ENCODE measurements around the gene TUBA1C. TPM values are rescaled to one million over a fixed set of nuclear protein-coding genes. Genes with fewer than 3 reads are reported as not detected.

TUBA1C gene
- total RNA-seq, 1 donor, result 52.3 TPM

DNA sequence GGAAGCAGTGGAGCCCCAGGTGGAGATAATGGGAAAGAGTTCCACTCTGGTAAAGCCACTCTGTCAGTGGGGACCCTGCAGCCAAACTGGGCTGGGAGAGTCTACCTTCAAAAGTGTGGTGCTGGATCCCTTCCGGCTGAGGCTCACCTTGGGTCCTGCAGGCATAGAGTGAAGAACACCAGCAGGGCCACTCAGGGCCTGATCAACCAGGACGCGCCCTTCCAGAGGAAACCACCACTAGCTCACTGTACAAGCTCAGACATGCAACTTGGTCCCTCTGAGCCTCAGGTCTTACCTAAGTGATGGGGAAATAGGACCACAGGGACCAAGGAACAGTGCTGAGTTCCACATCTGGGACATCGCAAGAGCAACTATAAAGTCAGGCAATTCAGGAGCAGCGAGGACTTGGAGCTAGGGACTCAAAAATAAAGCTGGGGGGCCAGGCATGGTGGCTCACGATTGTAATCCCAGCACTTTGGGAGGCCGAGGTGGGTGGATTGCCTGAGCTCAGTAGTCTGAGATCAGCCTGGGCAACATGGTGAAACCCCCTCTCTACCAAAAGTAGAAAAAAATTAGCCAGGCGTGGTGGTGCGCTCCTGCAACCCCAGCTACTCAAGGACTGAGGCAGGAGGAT lies 24.2 kb downstream of the TUBA1C start:
- peaks cover 30% of the 10 kb centered on the region for H3K27me3 ChIP-seq (ENCODE audit: insufficient read depth, low read length)
- no peaks in the 10 kb centered on the region for H3K9me3 ChIP-seq (ENCODE audit: low read depth, low read length)
- H3K4me1 ChIP-seq (ENCODE audit: insufficient read depth, low read length), result no peaks in the 10 kb centered on the region
- no peak overlapping the region for H3K4me3 ChIP-seq (ENCODE audit: low read length)

DNA sequence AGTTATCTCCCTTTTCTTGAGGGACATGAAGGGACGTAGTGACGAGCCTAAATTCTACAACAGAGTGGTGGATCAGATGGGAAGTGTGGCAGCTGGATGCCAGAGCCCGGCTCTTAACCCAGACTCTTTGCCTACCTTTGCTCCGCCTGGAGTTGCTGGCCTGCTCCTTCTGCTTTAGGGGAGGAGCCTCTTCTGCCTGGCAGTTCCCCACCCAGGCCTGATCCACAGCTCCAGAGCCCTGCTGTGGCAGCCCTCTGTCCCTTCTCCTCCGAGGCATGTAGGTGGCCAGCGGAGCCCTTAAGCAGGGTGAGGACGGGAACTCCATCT lies 27.8 kb downstream of the TUBA1C start:
- no peaks in the 10 kb centered on the region for H3K9me3 ChIP-seq (ENCODE audit: low read depth, low read length)
- H3K4me3 ChIP-seq (ENCODE audit: low read length), result no peak overlapping the region
- H3K27me3 ChIP-seq (ENCODE audit: insufficient read depth, low read length), result peaks cover 55% of the 10 kb centered on the region
- H3K4me1 ChIP-seq (ENCODE audit: insufficient read depth, low read length), result peaks cover 21% of the 10 kb centered on the region

DNA sequence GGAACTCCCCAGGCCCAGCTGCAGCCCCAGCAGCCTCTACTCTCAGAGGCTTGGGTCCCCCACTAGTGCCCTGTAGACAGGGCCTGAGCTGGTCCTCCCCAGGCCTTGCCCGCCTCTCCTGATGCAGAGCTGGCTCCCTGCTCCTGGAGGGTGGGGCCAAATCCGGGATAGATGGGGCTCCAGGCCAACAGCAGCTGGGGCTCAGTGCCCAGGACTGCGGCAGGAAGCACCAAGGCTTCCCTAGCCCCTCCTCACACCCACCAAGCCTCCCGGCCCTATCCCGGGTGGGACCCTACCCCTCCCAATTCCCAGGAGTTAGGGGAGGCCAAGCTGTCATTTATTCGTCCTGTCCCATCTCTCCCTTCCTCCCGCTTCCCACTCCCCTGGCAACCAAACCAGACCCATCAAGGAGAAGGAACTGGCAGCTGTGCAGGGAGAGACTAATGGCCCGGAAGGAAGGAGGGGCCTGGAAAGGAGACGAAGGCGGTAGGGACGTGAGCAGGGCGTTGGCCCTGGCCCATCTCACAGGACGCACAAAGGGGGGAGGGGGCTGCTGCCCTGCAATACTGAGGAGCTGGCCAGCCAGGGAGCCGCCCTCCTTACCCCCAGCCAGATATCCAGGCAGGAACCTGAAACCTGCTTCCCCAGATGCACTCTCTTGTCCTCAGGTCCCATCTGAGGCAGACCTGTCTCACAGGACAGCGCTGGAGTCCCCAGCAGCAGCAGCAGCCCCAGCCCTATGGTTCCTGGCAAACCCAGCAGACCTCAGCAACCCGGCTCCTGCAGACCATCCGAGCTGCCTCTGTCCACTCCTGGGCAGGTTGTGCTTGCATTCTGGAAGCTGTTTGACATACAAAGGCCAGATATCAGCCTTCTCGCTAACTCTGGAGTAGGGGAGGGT lies 28.4 kb downstream of the TUBA1C start:
- Histone ChIP-seq H3K4me3 (ENCODE audit: low read length) (no peak overlapping the region), H3K4me1 (ENCODE audit: insufficient read depth, low read length) (peaks cover 21% of the 10 kb centered on the region), H3K9me3 (ENCODE audit: low read depth, low read length) (no peaks in the 10 kb centered on the region), H3K27me3 (ENCODE audit: insufficient read depth, low read length) (peaks cover 55% of the 10 kb centered on the region)

DNA sequence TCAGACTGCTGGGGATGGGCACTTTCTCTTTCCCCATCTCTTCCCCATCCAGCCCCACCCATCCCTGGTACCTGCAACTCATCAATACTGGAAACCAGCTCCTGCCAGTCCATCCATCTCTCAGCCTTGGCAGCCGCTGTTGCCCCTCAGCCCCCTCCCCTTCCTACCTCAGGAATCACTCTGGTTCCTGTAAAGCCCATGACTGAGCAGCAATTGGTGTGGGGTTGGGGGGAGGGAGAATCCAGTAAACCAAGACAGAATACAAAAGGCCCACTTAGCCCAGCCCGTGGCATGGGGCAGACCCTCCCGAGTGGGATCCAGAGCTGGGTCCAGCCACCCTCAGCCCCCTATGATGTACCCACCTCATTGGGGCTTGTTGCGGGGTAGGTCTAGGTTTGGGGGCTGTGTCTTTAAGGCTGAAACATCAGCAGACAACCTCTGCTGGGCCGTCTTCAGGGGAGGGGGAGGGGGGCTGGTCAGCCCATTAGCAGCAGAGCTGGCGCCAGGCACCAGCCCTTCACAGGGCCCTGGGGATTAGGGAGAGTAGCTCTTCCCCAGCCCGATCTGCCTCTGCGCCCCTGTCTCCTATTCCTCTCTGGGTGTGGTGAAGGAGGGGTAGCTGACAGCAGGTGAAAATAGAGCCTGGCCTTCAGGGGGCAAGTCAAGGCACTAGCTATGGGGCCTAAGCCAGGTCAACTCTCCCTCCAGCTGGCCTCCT lies 29.4 kb downstream of the TUBA1C start:
- Histone ChIP-seq H3K4me1 (ENCODE audit: insufficient read depth, low read length) (peaks cover 21% of the 10 kb centered on the region), H3K4me3 (ENCODE audit: low read length) (no peak overlapping the region), H3K27me3 (ENCODE audit: insufficient read depth, low read length) (peaks cover 53% of the 10 kb centered on the region), H3K9me3 (ENCODE audit: low read depth, low read length) (no peaks in the 10 kb centered on the region)

DNA sequence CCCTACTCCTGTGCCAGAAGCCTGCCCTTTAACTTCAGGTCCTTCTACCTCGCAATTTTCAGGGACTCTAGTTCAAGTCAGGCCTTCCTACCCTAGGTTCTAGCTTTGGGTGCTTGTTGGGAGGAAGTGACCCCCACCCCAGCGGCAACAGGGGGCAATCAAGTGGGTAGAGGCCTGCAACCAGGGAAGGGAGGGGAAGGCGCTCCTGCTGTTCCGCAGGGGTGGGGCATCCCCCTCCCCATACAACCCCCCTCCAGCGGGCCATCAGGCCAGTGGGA lies 29.9 kb downstream of the TUBA1C start:
- Histone ChIP-seq H3K4me3 (ENCODE audit: low read length) (no peak overlapping the region), H3K9me3 (ENCODE audit: low read depth, low read length) (no peaks in the 10 kb centered on the region), H3K4me1 (ENCODE audit: insufficient read depth, low read length) (peaks cover 21% of the 10 kb centered on the region), H3K27me3 (ENCODE audit: insufficient read depth, low read length) (peaks cover 53% of the 10 kb centered on the region)

DNA sequence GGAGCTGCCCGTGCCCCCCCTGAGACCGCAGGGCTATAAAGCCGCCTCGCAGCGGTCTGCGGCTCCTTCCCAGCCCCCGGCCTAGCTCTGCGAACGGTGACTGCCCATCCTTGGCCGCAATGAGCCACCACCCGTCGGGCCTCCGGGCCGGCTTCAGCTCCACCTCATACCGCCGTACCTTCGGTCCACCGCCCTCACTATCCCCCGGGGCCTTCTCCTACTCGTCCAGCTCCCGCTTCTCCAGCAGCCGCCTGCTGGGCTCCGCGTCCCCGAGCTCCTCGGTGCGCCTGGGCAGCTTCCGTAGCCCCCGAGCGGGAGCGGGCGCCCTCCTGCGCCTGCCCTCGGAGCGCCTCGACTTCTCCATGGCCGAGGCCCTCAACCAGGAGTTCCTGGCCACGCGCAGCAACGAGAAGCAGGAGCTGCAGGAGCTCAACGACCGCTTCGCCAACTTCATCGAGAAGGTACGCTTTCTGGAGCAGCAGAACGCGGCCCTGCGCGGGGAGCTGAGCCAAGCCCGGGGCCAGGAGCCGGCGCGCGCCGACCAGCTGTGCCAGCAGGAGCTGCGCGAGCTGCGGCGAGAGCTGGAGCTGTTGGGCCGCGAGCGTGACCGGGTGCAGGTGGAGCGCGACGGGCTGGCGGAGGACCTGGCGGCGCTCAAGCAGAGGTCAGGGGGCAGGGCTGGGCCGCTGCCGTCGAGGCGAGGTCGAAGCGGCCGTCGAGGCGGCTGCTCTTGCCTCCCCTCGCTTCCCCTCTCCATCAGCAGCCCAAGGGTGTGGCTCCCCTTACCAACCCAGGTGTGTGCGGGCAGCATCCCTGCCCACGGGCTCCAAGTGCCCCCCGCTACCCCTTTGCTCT lies 30.4 kb downstream of the TUBA1C start, which contains the start of gene PRPH:
PRPH (plus strand) TSS at position 66 of the 855 bp plus-strand sequence; CDS start at position 120, 54 bp downstream.
- Histone ChIP-seq H3K4me1 (ENCODE audit: insufficient read depth, low read length) (peaks cover 21% of the 10 kb centered on the region), H3K27me3 (ENCODE audit: insufficient read depth, low read length) (peaks cover 53% of the 10 kb centered on the region), H3K4me3 (ENCODE audit: low read length) (no peak within 1 kb of the TSS), H3K9me3 (ENCODE audit: low read depth, low read length) (no peaks in the 10 kb centered on the region)

DNA sequence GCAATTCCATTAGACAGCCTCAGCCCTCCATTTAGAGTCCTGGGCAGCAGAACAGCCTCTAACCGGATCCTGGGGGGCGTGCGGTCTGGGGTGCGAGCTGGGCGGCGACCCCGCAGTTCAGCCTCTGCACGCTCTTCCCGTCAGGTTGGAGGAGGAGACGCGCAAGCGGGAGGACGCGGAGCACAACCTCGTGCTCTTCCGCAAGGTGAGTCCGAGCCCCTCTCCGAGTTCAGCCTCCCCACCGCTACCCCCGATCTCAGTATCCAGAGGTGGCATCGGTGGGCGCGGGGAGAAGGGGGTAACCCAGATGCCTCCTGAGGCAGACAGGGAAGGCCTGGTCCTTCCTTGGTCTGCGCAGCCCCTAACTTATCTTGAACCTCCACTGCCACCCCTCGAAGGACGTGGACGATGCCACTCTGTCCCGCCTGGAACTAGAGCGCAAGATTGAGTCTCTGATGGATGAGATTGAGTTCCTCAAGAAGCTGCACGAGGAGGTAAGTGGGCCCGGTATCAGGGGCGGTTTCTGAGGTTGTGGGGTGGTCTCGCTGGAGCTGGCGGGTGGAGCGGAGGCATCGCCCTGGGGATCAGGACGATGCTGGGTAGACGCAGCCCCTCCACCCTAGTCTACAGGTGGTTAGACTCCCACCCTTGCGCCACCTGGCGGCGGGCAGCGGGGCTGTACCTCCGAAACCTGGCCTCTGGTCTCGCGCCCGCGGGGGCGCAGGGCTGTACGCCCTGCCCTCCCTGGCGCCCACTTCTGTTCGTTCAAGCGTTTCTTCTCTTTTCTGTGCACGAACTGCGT lies 31.4 kb downstream of the TUBA1C start:
- peaks cover 53% of the 10 kb centered on the region for H3K27me3 ChIP-seq (ENCODE audit: insufficient read depth, low read length)
- no peak overlapping the region for H3K4me3 ChIP-seq (ENCODE audit: low read length)
- H3K9me3 ChIP-seq (ENCODE audit: low read depth, low read length), result no peaks in the 10 kb centered on the region
- peaks cover 21% of the 10 kb centered on the region for H3K4me1 ChIP-seq (ENCODE audit: insufficient read depth, low read length)

DNA sequence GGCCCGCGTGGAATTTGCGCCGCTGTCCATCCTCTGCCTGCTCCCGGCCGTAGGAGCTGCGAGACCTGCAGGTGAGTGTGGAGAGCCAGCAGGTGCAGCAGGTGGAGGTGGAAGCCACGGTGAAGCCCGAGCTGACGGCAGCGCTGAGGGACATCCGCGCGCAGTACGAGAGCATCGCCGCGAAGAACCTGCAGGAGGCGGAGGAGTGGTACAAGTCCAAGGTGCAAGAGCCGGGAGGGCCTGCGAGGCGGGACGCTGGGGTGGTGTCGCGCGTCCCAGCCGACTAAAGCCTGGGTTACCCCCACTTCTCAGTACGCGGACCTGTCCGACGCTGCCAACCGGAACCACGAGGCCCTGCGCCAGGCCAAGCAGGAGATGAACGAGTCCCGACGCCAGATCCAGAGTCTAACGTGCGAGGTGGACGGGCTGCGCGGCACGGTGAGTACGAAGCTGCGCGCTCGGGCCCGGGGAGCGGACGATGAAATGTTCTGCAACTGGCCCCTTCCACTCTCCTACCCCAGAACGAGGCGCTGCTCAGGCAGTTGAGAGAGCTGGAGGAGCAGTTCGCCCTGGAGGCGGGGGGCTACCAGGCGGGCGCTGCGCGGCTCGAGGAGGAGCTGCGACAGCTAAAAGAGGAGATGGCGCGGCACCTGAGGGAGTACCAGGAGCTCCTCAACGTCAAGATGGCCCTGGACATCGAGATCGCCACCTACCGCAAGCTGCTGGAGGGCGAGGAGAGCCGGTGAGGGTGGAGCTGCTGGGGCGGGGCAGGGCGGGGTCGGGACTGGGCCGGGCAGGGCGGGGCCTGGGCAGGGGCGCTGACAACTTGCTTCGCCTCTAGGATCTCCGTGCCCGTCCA lies 32.2 kb downstream of the TUBA1C start:
- H3K4me1 ChIP-seq (ENCODE audit: insufficient read depth, low read length), result peaks cover 21% of the 10 kb centered on the region
- no peaks in the 10 kb centered on the region for H3K9me3 ChIP-seq (ENCODE audit: low read depth, low read length)
- H3K27me3 ChIP-seq (ENCODE audit: insufficient read depth, low read length), result peaks cover 58% of the 10 kb centered on the region
- H3K4me3 ChIP-seq (ENCODE audit: low read length), result no peak overlapping the region

DNA sequence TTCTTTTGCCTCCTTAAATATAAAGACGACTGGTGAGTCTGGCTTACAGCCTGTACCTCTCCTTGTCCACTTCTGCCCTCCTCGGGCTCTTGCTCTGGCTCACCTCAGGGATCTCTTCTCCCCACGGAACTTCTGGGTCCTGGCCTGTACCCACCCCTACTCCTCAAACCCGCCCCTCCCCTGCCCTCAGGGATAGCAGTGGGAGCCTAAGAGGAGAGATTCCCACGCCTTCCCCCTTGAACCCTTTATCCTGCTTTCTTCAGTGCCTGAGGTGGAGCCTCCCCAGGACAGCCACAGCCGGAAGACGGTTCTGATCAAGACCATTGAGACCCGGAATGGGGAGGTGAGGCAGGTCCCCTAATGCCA lies 32.8 kb downstream of the TUBA1C start:
- H3K4me1 ChIP-seq (ENCODE audit: insufficient read depth, low read length), result peaks cover 21% of the 10 kb centered on the region
- no peak overlapping the region for H3K4me3 ChIP-seq (ENCODE audit: low read length)
- H3K9me3 ChIP-seq (ENCODE audit: low read depth, low read length), result no peaks in the 10 kb centered on the region
- H3K27me3 ChIP-seq (ENCODE audit: insufficient read depth, low read length), result peaks cover 58% of the 10 kb centered on the region

DNA sequence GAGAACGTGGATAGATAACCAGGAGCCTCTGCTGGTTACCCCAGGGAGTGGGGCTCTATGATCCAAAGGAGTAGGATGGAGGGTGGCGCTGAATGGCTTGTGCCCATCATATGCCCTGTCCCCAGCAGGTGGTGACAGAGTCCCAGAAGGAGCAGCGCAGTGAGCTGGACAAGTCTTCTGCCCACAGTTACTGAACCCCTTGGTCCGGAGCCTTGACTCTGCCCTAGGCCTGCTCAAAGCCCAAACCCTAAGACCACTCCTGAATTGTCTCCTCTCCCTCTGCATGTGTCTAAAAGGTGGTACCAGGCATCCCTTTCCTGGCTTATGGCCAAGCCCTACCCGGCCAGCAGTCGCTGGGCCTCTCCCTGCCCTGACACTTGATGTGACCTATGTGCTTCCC lies 33.3 kb downstream of the TUBA1C start:
- H3K4me3 ChIP-seq (ENCODE audit: low read length), result no peak overlapping the region
- H3K27me3 ChIP-seq (ENCODE audit: insufficient read depth, low read length), result peaks cover 58% of the 10 kb centered on the region
- H3K4me1 ChIP-seq (ENCODE audit: insufficient read depth, low read length), result peaks cover 21% of the 10 kb centered on the region
- H3K9me3 ChIP-seq (ENCODE audit: low read depth, low read length), result no peaks in the 10 kb centered on the region

DNA sequence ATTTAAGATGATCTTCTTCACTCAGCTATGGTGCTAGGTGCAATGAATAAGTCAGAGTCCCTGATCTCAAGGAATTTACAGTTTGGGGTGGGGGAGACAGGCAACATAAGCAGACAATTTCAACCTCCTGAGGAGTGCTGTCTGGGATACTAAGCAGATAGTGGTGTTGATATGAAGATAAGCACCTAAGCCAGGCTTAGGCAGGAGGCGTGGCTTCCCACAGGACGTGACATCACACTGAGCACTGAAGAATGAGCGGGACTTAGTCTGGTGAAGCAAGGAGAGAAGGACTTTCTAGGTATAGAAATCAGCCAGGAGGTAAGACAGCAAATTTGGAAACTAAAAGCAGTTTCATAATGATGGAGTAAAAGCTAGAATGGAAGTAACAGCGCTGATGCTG lies 36.9 kb downstream of the TUBA1C start:
- H3K4me3 ChIP-seq (ENCODE audit: low read length), result no peak overlapping the region
- H3K4me1 ChIP-seq (ENCODE audit: insufficient read depth, low read length), result peaks cover 6% of the 10 kb centered on the region
- peaks cover 25% of the 10 kb centered on the region for H3K27me3 ChIP-seq (ENCODE audit: insufficient read depth, low read length)
- H3K9me3 ChIP-seq (ENCODE audit: low read depth, low read length), result no peaks in the 10 kb centered on the region

DNA sequence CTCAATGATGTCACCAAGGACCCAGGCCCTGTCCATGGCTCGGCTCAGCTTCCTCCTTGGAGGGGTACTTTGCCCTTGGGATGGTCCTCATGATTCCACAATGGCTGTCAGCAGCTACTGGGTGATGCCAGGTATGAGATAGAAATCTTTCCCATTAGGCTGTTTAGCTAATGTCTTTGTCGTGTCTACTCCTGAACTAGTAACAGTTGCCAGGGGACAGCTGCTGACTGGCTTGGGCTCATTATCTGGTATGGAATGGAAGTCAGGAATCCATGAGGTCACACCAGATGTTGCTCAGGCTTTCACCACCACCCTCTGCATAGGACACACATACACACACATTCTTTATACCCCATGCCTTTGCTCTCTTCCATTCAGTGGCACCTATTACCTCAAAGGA lies 39.3 kb downstream of the TUBA1C start:
- Histone ChIP-seq H3K4me3 (ENCODE audit: low read length) (no peak overlapping the region), H3K4me1 (ENCODE audit: insufficient read depth, low read length) (no peaks in the 10 kb centered on the region), H3K27me3 (ENCODE audit: insufficient read depth, low read length) (peaks cover 15% of the 10 kb centered on the region), H3K9me3 (ENCODE audit: low read depth, low read length) (no peaks in the 10 kb centered on the region)

DNA sequence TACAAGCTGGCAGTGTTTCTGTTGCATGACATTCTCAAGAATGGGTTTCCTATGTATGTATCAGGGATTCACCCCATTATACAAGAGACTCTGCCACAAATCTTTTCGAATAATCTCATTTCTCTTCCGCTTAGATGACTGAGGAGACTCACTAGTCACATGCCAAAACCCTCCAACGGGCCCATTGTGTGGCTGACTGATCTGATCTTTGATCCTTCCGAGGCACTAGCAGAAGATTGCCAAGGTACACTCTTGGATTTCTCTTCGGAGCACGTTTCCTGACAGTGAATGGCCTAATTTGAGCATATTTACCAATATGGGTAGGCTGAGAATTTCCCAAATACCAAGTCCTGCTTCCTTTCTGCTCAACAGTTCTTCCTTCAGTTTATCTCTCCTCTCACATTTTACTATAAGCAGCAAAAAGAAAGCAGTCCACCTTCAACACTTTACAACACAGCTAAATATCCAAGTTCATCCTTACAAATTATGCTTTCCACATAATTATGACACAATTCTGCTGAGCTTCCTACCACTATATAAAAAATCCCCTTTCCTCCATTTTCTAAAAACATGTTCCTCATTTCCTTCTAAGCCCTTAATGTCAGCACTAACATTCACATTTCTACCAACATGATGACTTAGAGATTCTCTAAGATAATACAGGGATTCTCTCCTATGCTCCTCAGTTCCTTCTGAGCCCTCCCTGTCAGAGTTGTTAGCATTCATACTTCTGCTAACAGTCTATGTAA lies 41.1 kb downstream of the TUBA1C start:
- Histone ChIP-seq H3K4me3 (ENCODE audit: low read length) (no peak overlapping the region), H3K27me3 (ENCODE audit: insufficient read depth, low read length) (peaks cover 20% of the 10 kb centered on the region), H3K9me3 (ENCODE audit: low read depth, low read length) (no peaks in the 10 kb centered on the region)

More for the DNA sequence above, 41.1 kb downstream of the TUBA1C start:
- H3K4me1 ChIP-seq (ENCODE audit: insufficient read depth, low read length), result no peaks in the 10 kb centered on the region

All from mononuclear cell (primary cell).